K562 (cell line): Measurements from ENCODE around the gene SFI1. TPM values are rescaled to one million over a fixed set of nuclear protein-coding genes. Genes with fewer than 3 reads are reported as not detected.

Source experiments
- ARID3B ChIP-seq: fragments of 250-450 bp; sonication (Bioruptor Pico); IDR thresholded peaks from 2 replicates; pipeline ENCODE4 v1.4.0; 2020; ENCODE audit warnings: borderline replicate concordance
- CCNT2 ChIP-seq: IDR thresholded peaks from 2 replicates; pipeline ENCODE4 v1.6.1; 2011; ENCODE audit warnings: borderline replicate concordance, low read depth, mild to moderate bottlenecking, moderate library complexity, mixed read lengths, low read length; ENCODE audit not compliant: insufficient read length; ENCODE audit errors: extremely low read depth
- E2F5 ChIP-seq: sonication (generic); formaldehyde crosslinking; IDR thresholded peaks from 2 replicates; pipeline ENCODE4 v1.8.0; 2022; ENCODE audit warnings: mild to moderate bottlenecking, missing genetic modification reagents
- ELF4 ChIP-seq: fragments of 450-650 bp; formaldehyde crosslinking; IDR thresholded peaks from 2 replicates; pipeline ENCODE4 v1.4.0; 2022; ENCODE audit warnings: missing genetic modification characterization
- HMGXB4 ChIP-seq: sonication (generic); formaldehyde crosslinking; IDR thresholded peaks from 2 replicates; pipeline ENCODE4 v1.8.1; 2023; ENCODE audit warnings: mild to moderate bottlenecking, missing genetic modification reagents
- KAT7 ChIP-seq: sonication (generic); formaldehyde crosslinking; IDR thresholded peaks from 2 replicates; pipeline ENCODE4 v1.8.0; 2022; ENCODE audit warnings: missing genetic modification reagents, mild to moderate bottlenecking, borderline replicate concordance
- KAT8 ChIP-seq: fragments of 450-650 bp; IDR thresholded peaks from 2 replicates; pipeline ENCODE4 v1.6.1; 2016; ENCODE audit warnings: low read depth, mild to moderate bottlenecking
- NFATC3 ChIP-seq: fragments of 450-650 bp; IDR thresholded peaks from 2 replicates; pipeline ENCODE4 v1.6.1; 2017; ENCODE audit warnings: mild to moderate bottlenecking
- U2AF1 ChIP-seq: fragments of 200-400 bp; formaldehyde crosslinking; optimal IDR thresholded peaks from 2 replicates; pipeline ENCODE3; 2017; ENCODE audit warnings: mild to moderate bottlenecking, low read depth, low read length, moderate library complexity
- ZKSCAN3 ChIP-seq: fragments of 250-450 bp; sonication (Bioruptor Pico); IDR thresholded peaks from 2 replicates; pipeline ENCODE4 v1.4.0; 2020
- ZNF143 ChIP-seq: sonication (generic); formaldehyde crosslinking; IDR thresholded peaks from 2 replicates; pipeline ENCODE4 v1.9.0; 2022; ENCODE audit warnings: mild to moderate bottlenecking, missing genetic modification reagents
- ZNF274 ChIP-seq: IDR thresholded peaks from 2 replicates; pipeline ENCODE4 v1.6.1; 2011; ENCODE audit warnings: low read depth, mild to moderate bottlenecking, low read length, moderate library complexity, borderline replicate concordance
- ZNF277 ChIP-seq: fragments of 250-450 bp; sonication (Bioruptor Pico); IDR thresholded peaks from 2 replicates; pipeline ENCODE4 v1.8.0; 2022; ENCODE audit warnings: inconsistent platforms, mild to moderate bottlenecking, moderate library complexity, borderline replicate concordance
- ZNF592 ChIP-seq: fragments of 450-650 bp; IDR thresholded peaks from 2 replicates; pipeline ENCODE4 v1.6.1; 2017; ENCODE audit warnings: antibody characterized with exemption, mild to moderate bottlenecking
- ZNF655 ChIP-seq: fragments of 250-450 bp; sonication (Bioruptor Pico); IDR thresholded peaks from 2 replicates; pipeline ENCODE4 v1.5.0; 2021
- polyA plus RNA-seq, 8 experiments: library from polyadenylated mRNA; depleted of rRNA in 4 of 8; stranded (reverse) in 5 of 8; unstranded in 3 of 8; fragments of >200 nt; fragmentation: Nextera tagmentation in 2 of 8; fragmentation: Illumina TruSeq in 1 of 8; extraction: Ambion mirVana in 2 of 8; extraction: Trizol in 1 of 8; gene quantifications; 2 replicates each; pipeline versions ENCODE4 v1.2.1 to v1.2.3, GENCODE V29; 2011 to 2014; ENCODE audit warnings: inconsistent platforms in 1 of 8, missing spikeins in 1 of 8
- total RNA-seq, 7 experiments: library from RNA; depleted of rRNA in 6 of 7; stranded (reverse); fragments of >200 nt in 6 of 7; fragmentation: Illumina TruSeq in 2 of 7; extraction: Trizol in 2 of 7; gene quantifications; 2 replicates each; pipeline versions ENCODE4 v1.2.1 to v1.2.3, GENCODE V29; 2011 to 2021; ENCODE audit warnings: low replicate concordance in 1 of 7

The SFI1 gene
- total and polyA plus RNA-seq, 9 of the 15 experiments (the other 6 are each of a cell fraction or from before 2014, with no cell fraction given): 3.0 to 25.6 (median 14.1) TPM

- TF ChIP-seq ARID3B (CRISPR knock-in tag): no peak
- no peak for TF ChIP-seq ZNF277 (CRISPR knock-in tag)
- no peak for TF ChIP-seq ZKSCAN3 (CRISPR knock-in tag)
- TF ChIP-seq ELF4 (CRISPR knock-in tag): no peak
- TF ChIP-seq ZNF655 (CRISPR knock-in tag): no peak
- no peak for TF ChIP-seq ZNF143 (CRISPR knock-in tag)
- no peak for TF ChIP-seq ZNF274
- no peak for TF ChIP-seq KAT8
- peak; percentile 67; the same call in 1 of the 2 replicates for TF ChIP-seq KAT7 (CRISPR knock-in tag)
- TF ChIP-seq E2F5 (CRISPR knock-in tag): no peak
- no peak for TF ChIP-seq CCNT2
- no peak for TF ChIP-seq NFATC3
- TF ChIP-seq HMGXB4 (CRISPR knock-in tag): no peak
- TF ChIP-seq U2AF1: no peak
- TF ChIP-seq ZNF592: 0 out of 2 replicates have a peak, but pooled peaks have one; percentile 16
These were observed 6.5 kb upstream of the SFI1 start, which contains the start of gene EIF4ENIF1 (continued) for GRCh38 chr22:31489632-31490495.
